ENCODE data around the gene DSE.

GRCh38 chr6:116424001-116424400 is 53.3 kb downstream of the DSE start:
- TF ChIP-seq SIN3A (IDR thresholded peaks at IDR 0.05; ENCODE audit: borderline replicate concordance, insufficient read depth, low read length) (no peak), TAF1 (IDR thresholded peaks at IDR 0.05; ENCODE audit: borderline replicate concordance, insufficient read depth, low read length) (no peak), POLR2AphosphoS5 (IDR thresholded peaks at IDR 0.05; ENCODE audit: low read depth, low read length) (no peak)
